Daoy (cell line): ENCODE data around the gene GPR87. TPM values are rescaled to one million over a fixed set of nuclear protein-coding genes. Genes with fewer than 3 reads are reported as not detected.

Experiments
- DNase-seq: peaks from one replicate; pipeline ENCODE4 v3.0.0-alpha.2; 2015; ENCODE audit warnings: low read depth
- total RNA-seq: library from RNA; depleted of rRNA; stranded (reverse); fragments of >200 nt; shearing (Covaris generic); gene quantifications from 2 replicates; pipeline ENCODE4 v1.2.3, GENCODE V29; 2014; rRNA removed

GPR87 gene, protein sequence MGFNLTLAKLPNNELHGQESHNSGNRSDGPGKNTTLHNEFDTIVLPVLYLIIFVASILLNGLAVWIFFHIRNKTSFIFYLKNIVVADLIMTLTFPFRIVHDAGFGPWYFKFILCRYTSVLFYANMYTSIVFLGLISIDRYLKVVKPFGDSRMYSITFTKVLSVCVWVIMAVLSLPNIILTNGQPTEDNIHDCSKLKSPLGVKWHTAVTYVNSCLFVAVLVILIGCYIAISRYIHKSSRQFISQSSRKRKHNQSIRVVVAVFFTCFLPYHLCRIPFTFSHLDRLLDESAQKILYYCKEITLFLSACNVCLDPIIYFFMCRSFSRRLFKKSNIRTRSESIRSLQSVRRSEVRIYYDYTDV
- total RNA-seq: 0.40 and 0.77 TPM in 2 replicates

- DNase-seq: peak; percentile 63
Measured at GRCh38 chr3:151316267-151316991, at the start of gene GPR87. Gene GPR87, minus strand, starts transcription at chr3:151316820. Its CDS starts 16,720 bp downstream, at chr3:151300100.

DNA sequence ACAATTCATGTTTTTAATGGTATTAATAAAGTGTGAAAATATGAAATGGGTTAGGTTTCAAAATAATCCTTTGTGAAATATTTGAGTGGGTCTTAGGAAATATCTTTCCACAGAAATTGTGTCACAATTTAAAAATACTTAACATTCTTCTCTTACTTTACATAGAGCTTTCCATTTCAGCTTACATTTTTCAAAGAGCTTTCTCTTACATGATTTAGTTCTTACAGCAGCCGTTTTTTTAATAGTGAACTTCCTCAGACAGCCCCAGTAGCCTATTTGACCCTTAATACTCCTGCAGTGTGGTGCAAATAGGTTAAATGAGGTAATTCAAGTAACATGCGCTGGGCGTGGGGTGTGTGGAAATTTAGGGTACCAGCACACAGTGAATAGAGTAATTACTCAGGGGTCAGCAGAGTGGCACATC, 46.1 kb upstream of the GPR87 start:
- no peak for DNase-seq

DNA sequence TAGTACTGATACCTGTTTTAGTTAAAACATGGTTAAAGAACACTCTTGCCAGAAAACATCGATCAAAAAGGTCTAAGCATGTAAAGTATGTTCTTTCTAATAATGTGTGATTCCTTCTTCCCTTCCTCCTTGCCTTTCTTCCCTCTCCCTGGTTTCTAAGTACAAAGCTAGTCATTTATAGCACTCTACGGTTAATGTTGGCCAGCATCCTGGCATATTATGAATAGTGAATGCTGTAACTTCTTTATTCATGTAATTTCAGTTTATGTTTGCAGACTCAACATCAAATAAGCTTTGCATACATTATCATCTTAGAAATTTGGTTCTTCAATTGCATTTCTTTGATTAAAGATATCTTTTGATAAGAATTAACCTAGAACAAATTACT, 40.8 kb upstream of the GPR87 start:
- no peak for DNase-seq

DNA sequence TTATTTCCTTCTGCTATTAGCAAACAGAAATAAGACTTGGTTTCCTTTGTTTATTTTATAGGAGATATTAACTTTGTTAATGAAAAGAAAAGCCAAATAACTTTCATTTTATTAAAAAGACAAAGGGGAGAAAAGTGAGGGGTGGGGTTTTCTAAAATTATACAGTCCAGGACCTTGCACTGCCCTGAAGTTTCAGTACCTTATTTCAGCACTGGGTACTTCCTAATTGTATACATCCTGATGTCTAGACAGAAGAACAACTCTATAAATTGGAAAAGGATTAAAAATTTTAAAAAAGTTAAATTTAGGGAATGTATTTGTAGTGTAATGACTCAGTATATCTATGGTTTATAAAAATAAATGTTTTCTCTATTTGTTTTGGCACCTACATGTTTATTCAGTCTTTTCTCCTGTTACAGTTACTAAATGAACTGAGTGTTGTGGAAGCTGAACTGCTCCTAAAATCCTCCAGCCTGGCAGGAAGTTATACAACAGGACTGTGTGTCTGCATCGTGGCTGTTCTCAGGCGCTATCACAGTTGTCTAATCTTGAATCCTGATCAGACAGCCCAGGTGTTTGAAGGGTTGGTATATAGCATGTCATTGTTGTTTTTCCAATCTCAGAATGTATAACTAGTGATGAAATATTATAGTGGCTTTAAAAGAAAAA, 40.3 kb upstream of the GPR87 start:
- no peak for DNase-seq

- no peak for DNase-seq
Measured at GRCh38 chr3:151351648-151352047, 35.0 kb upstream of the GPR87 start.

- no peak for DNase-seq
Measured at GRCh38 chr3:151351219-151351618, 34.6 kb upstream of the GPR87 start.

DNA sequence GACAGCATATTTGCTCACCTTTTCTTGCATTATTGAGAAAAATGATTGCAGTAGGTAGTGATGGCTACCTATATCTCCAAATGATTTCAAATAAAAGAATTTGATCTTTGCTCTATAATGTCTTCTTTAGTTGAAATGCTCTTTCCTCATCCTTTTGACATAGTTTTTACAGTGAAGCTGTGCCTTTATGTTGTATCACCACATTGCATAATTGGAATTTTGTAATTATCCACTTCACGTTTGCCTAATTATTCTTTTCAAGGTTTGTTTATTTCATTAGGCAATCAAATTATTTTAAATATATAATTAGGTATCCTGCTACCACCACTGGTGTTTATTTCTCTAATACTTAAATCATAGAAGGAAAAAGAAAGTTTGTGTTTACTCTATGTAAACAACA, 34.0 kb upstream of the GPR87 start:
- no peak for DNase-seq

DNA sequence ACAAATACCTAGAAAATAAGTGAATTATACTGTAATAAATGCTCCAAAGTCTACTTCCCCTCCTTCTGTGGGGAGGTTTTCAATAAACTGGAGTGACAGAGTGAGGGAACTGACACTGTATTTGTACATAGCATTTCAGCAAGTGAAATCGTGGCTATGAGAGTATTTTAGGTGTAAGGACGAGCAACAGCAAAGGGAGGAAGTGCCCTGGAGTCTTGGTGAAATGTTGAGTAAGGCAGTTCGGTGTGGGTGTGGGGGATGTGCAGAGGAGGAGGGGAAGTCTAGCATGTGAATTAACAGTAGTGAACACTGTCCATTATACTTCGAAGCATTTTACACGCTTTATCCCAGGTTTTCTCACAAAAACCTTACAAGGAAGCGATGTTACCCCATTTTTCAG, 30.8 kb upstream of the GPR87 start:
- no peak for DNase-seq

DNA sequence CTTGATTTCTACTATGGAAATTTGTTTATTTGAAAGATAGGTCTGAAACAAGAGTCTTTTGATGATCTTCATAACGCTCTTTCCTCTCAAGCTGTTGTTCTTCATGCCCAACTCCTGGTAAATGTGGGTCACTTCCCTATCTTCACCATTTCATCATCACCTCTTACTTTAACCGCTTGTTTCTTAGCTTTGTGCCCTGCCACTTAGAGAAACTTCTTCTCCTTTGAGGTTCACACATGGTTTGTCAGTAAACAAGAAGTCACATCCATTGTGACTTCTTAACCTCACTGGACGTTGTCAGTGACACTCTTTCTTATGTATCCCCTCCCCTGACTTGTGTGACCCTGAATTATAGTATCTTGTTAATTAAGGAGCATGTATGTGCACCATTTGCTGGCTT, 29.7 kb upstream of the GPR87 start:
- no peak for DNase-seq

- DNase-seq: peak; percentile 46
Measured at GRCh38 chr3:151345859-151346258, 29.2 kb upstream of the GPR87 start.

GRCh38 chr3:151331696-151332095, 15.1 kb upstream of the GPR87 start:
- no peak for DNase-seq

GRCh38 chr3:151330899-151331298, 14.3 kb upstream of the GPR87 start:
- DNase-seq: no peak

- no peak for DNase-seq
Measured at GRCh38 chr3:151330379-151330778, 13.8 kb upstream of the GPR87 start.

- DNase-seq: no peak
Measured at GRCh38 chr3:151329363-151329762, 12.7 kb upstream of the GPR87 start, which contains the start of gene P2RY13. Gene P2RY13, minus strand, starts transcription at chr3:151329549. Its CDS starts 21 bp downstream, at chr3:151329528.

DNA sequence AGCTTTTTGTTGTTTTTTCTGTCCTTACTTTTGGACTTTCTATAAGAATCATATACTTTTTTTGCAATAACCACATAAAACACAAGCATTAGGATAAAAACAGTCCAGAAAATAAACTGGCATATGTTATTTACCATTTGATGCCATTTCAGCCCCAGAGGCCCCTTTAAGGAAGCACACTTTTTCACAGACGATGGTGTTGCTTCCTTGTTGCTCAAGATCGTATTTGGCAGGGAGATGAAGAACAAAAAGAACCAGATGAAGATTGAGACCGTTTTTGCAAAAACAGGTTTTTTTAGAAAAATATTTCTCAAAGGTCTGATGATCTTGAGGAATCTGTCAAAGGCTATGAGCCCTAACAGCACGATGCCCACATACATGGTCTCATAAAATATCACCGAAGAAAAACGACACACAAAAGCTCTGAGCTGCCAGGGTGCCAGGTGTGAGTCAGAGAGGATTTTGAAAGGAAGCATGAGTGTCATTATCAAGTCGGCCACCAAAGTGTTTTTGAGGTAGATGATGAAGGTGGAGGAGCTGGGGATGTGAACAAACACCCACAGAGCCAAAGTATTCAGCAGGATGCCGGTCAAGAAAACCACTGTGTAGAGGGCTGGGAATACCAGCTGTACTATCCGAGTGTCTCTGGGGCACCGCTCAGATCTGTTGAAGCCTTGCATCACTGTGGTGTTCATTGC, 11.8 kb upstream of the GPR87 start:
- peak; percentile 26 for DNase-seq

DNA sequence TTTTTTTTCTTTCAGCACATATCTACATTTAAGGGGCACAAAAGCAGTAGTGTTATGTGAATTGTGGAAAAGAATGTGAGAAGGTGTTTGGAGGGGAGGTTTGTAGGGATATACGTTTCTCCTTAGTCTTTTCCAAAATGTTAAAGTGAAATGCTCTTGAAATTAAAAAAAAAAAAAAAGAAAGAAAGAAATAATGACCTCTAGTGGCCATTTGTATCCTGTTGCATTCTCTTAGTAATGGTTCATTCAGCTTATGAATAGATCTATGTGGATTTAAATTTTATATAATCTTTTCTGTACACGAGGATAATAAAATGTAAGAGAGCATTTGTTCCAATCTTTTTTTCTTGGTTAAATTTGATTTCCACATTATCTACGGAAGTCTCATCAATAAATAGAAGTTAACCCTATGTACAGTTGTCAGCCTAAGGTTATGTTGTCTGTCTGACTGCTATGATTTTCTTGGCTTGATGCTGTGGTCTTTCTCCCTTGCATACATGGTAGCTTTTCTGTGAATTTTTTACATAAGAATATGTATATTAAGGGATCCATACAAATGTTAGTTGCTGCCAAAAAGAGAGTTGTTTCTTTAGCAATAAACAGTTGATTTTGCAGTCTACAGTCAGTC, 11.1 kb upstream of the GPR87 start:
- no peak for DNase-seq

DNA sequence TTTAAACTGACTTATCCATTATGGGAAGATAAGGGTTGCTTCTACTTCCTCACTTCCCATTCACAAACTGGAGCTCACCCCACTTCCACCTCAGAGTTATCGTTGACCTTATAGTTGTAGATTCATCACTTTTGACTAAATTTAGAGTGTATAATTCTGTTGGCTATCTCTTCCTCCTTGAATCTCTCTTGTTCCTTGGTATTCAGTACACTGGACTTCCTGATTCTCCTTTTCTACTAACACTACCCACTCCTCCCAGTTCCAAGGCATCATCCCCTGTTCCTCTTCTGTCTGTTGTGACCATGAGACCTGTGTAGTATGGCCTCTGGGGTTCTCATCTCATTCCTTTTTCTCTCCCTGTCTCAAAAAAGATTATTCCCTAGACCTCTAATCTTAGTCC, 5.9 kb upstream of the GPR87 start:
- DNase-seq: no peak

DNA sequence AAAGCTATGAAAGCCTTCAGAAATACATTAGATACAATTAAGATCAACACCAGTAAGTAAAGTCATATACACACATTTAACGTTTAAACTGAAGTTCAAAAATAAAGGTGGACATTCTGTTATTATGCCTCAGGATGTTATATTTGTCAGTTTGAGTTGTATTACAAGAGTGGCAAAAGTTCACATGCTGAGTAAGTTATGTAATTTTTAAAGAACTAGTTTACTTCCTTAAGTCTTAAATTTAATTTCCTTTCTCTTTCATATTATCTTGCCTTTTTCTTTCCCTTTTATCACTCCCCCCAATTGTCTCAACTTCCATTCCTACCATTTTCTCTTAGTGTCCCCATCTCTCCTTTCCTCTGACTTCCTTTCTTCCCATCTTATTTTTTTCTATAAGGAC, 4.9 kb upstream of the GPR87 start:
- DNase-seq: no peak

DNA sequence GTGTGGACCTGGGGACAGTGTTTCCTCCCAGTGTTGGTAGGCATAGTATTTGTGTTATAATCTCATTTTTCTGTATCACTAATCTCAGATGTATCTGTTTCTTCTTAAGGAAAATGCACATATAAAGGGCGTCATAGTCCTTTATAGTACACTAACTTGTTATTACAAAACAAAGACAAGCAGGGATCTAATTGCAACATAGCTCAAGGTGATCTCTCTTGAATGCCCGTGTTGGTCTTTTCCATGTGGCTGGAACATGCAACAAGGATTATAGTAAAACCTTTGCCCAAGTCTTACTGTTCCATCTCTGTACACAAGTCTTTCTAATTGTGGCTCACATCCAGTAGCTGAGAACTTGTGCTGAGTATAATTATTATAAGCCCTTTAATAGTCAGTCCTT, 3.5 kb upstream of the GPR87 start:
- DNase-seq: no peak

- DNase-seq: no peak
Measured at GRCh38 chr3:151319628-151320027, 3.0 kb upstream of the GPR87 start.

DNA sequence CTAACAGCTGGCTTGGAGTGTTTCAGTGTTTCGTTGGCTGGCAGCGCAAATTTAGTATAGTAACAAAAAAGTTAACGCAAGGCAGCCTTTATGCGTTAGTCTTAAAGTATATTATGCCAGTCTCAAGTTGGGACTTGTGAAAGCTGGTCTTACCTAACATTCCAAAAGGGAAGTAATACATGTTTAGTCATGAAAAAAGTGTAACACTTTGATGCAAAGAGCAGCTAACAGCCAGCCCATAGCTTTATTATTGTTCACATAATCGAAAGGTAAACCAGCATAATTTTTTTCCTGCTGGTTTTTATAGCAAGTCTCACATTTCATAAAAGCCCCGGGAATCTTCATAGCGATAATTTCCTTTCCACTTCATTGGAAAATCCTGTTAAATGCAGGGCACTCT, 2.4 kb upstream of the GPR87 start:
- no peak for DNase-seq

GRCh38 chr3:151318313-151318712, 1.7 kb upstream of the GPR87 start:
- DNase-seq: no peak
